ENCODE data around the gene LDLRAD4.
A peak's percentile ranks its signal among the peaks of the same experiment; 100 is the strongest.

Gene LDLRAD4

GRCh38 chr18:13376841-13377351 is 158.3 kb downstream of the LDLRAD4 start:
- no peak for DNase-seq

GRCh38 chr18:13377496-13377895 is 158.9 kb downstream of the LDLRAD4 start:
- no peak for DNase-seq

GRCh38 chr18:13378150-13378549 is 159.6 kb downstream of the LDLRAD4 start:
- no peak for DNase-seq

GRCh38 chr18:13379062-13379865 is 160.7 kb downstream of the LDLRAD4 start:
- DNase-seq, result no peak

GRCh38 chr18:13379930-13380690 is 161.6 kb downstream of the LDLRAD4 start:
- DNase-seq, result no peak

GRCh38 chr18:13380691-13381070 is 162.1 kb downstream of the LDLRAD4 start:
- DNase-seq, result no peak

GRCh38 chr18:13381331-13381730 is 162.8 kb downstream of the LDLRAD4 start:
- no peak for DNase-seq

GRCh38 chr18:13381944-13382365 is 163.4 kb downstream of the LDLRAD4 start:
- DNase-seq, result no peak

- DNase-seq, result no peak
Observed at GRCh38 chr18:13382366-13382953, 163.9 kb downstream of the LDLRAD4 start.

GRCh38 chr18:13382954-13383827 is 164.6 kb downstream of the LDLRAD4 start:
- DNase-seq, result no peak

GRCh38 chr18:13386891-13387801 is 168.6 kb downstream of the LDLRAD4 start:
- no peak for DNase-seq

- DNase-seq, result no peak
Observed at GRCh38 chr18:13387855-13388548, 169.4 kb downstream of the LDLRAD4 start.

- DNase-seq, result no peak
Observed at GRCh38 chr18:13388586-13389490, 170.3 kb downstream of the LDLRAD4 start.

GRCh38 chr18:13389491-13390131 is 171.1 kb downstream of the LDLRAD4 start:
- DNase-seq, result no peak

GRCh38 chr18:13390196-13390595 is 171.6 kb downstream of the LDLRAD4 start:
- DNase-seq, result peak; percentile 29

- peak; percentile 45 for DNase-seq
Observed at GRCh38 chr18:13390711-13391110, 172.2 kb downstream of the LDLRAD4 start.

GRCh38 chr18:13392029-13392750 is 173.6 kb downstream of the LDLRAD4 start:
- no peak for DNase-seq

GRCh38 chr18:13392899-13393298 is 174.3 kb downstream of the LDLRAD4 start:
- no peak for DNase-seq

Data from NCI-H2171 treated with DMSO at 0.1 percent for 48 hours (cell line).